Calu3 (cell line): ENCODE measurements around the gene NF1. TPM values are rescaled to one million over a fixed set of nuclear protein-coding genes. Genes with fewer than 3 reads are reported as not detected.
A peak's percentile ranks its signal among the peaks of the same experiment; 100 is the strongest.
"Not testable (repeated sequence)": the region's sequence is repeated elsewhere in the genome, so short reads cannot be mapped to it uniquely, and the experiment has no call there.

Source experiments
- Bru-seq: library from RNA; stranded (reverse); fragments of 400-500 nt; gene quantifications from one replicate; lab custom pipeline; 2021; lab: Mats Ljungman, UMichigan
- BruChase-seq, 2 experiments: library from RNA; stranded (reverse); fragments of 400-500 nt; gene quantifications; one replicate each; lab custom pipeline; 2021; lab: Mats Ljungman, UMichigan
- BruUV-seq: library from RNA; stranded (reverse); fragments of 400-500 nt; replicated peaks from 2 replicates; lab custom pipeline; 2021; lab: Mats Ljungman, UMichigan
- CTCF ChIA-PET: fragments of 300-600 bp; sonication (Branson Sonifier 250); formaldehyde crosslinking; loops from one replicate; lab custom pipeline; 2022; ENCODE audit warnings: antibody characterized with exemption; lab: Charles Lee
- DNase-seq: peaks from one replicate; pipeline ENCODE4 v3.0.0; 2022
- H3K27ac Mint-ChIP-seq: one replicate; pipeline ENCODE4 v1.8.0; 2022; ENCODE audit warnings: mixed read lengths; ENCODE audit not compliant: unreplicated experiment
- H3K27me3 Mint-ChIP-seq: one replicate; pipeline ENCODE4 v1.8.0; 2022; ENCODE audit warnings: mixed read lengths; ENCODE audit not compliant: unreplicated experiment
- H3K36me3 Mint-ChIP-seq: one replicate; pipeline ENCODE4 v1.8.0; 2022; ENCODE audit warnings: mild to moderate bottlenecking, moderate library complexity, mixed read lengths; ENCODE audit not compliant: insufficient read depth, unreplicated experiment
- H3K4me1 Mint-ChIP-seq: one replicate; pipeline ENCODE4 v1.8.0; 2022; ENCODE audit warnings: mild to moderate bottlenecking, low read depth, mixed read lengths; ENCODE audit not compliant: unreplicated experiment
- H3K4me3 Mint-ChIP-seq: one replicate; pipeline ENCODE4 v1.8.0; 2022; ENCODE audit warnings: mild to moderate bottlenecking, low read depth, moderate library complexity, mixed read lengths; ENCODE audit not compliant: unreplicated experiment
- H3K9me3 Mint-ChIP-seq: one replicate; pipeline ENCODE4 v1.8.0; 2022; ENCODE audit warnings: low read depth, mixed read lengths; ENCODE audit not compliant: unreplicated experiment
- intact Hi-C: fragments of 100-400 bp; cut with micrococcal nuclease; formaldehyde crosslinking; loops from one replicate; pipeline ENCODE4 v1.10.0; 2022; ENCODE audit not compliant: unreplicated experiment
- long read RNA-seq: library from polyadenylated mRNA; stranded (forward); transcript quantifications from one replicate; pipeline ENCODE4 v2.0.0, GENCODE V29; 2022
- total RNA-seq: library from RNA; stranded (reverse); gene quantifications from 2 replicates; pipeline ENCODE4 v1.2.3, GENCODE V29; 2022
- TF ChIP-seq, protein P1 (sequence below): fragments of 200-600 bp; IDR thresholded peaks from one replicate; pipeline ENCODE4 v1.8.0; 2022; ENCODE audit warnings: antibody characterized with exemption; ENCODE audit not compliant: unreplicated experiment

Gene NF1, protein sequence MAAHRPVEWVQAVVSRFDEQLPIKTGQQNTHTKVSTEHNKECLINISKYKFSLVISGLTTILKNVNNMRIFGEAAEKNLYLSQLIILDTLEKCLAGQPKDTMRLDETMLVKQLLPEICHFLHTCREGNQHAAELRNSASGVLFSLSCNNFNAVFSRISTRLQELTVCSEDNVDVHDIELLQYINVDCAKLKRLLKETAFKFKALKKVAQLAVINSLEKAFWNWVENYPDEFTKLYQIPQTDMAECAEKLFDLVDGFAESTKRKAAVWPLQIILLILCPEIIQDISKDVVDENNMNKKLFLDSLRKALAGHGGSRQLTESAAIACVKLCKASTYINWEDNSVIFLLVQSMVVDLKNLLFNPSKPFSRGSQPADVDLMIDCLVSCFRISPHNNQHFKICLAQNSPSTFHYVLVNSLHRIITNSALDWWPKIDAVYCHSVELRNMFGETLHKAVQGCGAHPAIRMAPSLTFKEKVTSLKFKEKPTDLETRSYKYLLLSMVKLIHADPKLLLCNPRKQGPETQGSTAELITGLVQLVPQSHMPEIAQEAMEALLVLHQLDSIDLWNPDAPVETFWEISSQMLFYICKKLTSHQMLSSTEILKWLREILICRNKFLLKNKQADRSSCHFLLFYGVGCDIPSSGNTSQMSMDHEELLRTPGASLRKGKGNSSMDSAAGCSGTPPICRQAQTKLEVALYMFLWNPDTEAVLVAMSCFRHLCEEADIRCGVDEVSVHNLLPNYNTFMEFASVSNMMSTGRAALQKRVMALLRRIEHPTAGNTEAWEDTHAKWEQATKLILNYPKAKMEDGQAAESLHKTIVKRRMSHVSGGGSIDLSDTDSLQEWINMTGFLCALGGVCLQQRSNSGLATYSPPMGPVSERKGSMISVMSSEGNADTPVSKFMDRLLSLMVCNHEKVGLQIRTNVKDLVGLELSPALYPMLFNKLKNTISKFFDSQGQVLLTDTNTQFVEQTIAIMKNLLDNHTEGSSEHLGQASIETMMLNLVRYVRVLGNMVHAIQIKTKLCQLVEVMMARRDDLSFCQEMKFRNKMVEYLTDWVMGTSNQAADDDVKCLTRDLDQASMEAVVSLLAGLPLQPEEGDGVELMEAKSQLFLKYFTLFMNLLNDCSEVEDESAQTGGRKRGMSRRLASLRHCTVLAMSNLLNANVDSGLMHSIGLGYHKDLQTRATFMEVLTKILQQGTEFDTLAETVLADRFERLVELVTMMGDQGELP (N-terminal part only)
- total RNA-seq (61.5 and 64.7 TPM in 2 replicates), Bru-seq, nascent RNA (percentile 89 among the genes with signal in this experiment), BruChase-seq, experiment 1, labeled RNA remaining after a 6-hour chase (percentile 85 among the genes with signal in this experiment), BruChase-seq, experiment 2, labeled RNA remaining after a 2-hour chase (percentile 83 among the genes with signal in this experiment)
- long read RNA-seq, partial matches to known transcripts, result 2 of 10 reads
- long read RNA-seq, other reads (novel, unspliced or antisense), result 8 of 10 reads

DNA sequence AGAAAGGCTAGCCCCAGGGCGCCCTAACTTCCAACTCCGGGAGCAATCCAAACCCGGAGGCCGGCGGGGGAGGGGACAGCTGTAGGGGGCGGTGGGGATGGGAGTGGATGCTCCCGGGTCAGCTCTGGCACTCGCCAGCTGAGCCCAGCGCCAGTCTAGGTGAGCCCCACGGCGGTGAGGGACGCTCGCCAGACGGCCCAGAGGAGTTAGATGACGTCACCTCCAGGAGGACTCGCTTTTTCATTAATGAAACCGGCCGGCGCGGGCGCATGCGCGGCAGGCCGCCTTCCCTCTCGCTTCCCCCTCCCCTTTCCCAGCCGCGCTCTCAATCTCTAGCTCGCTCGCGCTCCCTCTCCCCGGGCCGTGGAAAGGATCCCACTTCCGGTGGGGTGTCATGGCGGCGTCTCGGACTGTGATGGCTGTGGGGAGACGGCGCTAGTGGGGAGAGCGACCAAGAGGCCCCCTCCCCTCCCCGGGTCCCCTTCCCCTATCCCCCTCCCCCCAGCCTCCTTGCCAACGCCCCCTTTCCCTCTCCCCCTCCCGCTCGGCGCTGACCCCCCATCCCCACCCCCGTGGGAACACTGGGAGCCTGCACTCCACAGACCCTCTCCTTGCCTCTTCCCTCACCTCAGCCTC lies at the start of gene NF1:
TSS of gene NF1 (plus strand) at position 378 of the 636 bp plus-strand sequence. CDS start 333 bp downstream, outside the sequence.
- TF ChIP-seq, protein P1, sequence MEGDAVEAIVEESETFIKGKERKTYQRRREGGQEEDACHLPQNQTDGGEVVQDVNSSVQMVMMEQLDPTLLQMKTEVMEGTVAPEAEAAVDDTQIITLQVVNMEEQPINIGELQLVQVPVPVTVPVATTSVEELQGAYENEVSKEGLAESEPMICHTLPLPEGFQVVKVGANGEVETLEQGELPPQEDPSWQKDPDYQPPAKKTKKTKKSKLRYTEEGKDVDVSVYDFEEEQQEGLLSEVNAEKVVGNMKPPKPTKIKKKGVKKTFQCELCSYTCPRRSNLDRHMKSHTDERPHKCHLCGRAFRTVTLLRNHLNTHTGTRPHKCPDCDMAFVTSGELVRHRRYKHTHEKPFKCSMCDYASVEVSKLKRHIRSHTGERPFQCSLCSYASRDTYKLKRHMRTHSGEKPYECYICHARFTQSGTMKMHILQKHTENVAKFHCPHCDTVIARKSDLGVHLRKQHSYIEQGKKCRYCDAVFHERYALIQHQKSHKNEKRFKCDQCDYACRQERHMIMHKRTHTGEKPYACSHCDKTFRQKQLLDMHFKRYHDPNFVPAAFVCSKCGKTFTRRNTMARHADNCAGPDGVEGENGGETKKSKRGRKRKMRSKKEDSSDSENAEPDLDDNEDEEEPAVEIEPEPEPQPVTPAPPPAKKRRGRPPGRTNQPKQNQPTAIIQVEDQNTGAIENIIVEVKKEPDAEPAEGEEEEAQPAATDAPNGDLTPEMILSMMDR, result no peak
- peak within 1 kb of the TSS; percentile 81 for H3K4me3 Mint-ChIP-seq
- no peaks in the 10 kb centered on the region for H3K27me3 Mint-ChIP-seq
- DNase-seq, result peak; percentile 95
- peaks cover 22% of the 10 kb centered on the region for H3K36me3 Mint-ChIP-seq
- CTCF ChIA-PET, result interaction anchor here (0.5 to 0.8 kb wide), 3 partner anchors 21 to 380 kb away, joined by 3 to 4 read pairs (median 3); no protein-coding TSS in a partner anchor
- no peaks in the 10 kb centered on the region for H3K9me3 Mint-ChIP-seq
- H3K27ac Mint-ChIP-seq, result peak within 1 kb of the TSS; percentile 86
- intact Hi-C loops, result no loop called here
- BruUV-seq, result no TSS peak
- peaks cover 21% of the 10 kb centered on the region for H3K4me1 Mint-ChIP-seq

DNA sequence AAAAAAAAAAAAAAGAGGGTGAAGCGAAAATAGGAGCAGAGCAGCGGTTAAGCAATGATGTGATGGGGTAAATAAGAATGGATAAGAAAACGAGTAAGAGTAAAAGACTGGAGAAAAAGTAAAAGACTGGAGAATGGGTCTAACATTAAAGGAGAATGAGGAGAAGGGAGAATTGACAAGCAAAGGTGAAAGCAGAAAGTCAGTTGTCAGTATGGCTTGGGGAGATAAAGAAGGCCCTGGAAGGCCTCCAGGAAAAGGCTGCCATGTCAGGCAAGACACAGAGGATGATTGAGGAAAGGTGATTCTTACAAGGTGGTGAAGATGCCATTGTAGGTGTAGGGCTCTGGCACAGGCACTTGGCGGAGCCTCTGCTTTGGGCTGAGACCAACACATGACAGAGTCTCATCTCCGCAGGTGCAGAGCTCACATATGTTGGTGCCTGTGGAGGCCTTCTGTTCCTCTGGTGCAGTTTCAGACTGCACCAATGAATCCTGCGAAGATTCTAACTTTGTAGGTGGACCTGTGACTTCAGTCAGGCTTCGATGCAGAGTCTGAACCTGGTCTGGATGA lies 47.8 kb upstream of the NF1 start:
- H3K4me3 Mint-ChIP-seq, H3K9me3 Mint-ChIP-seq, CTCF ChIA-PET, H3K36me3 Mint-ChIP-seq, BruUV-seq, H3K4me1 Mint-ChIP-seq, H3K27ac Mint-ChIP-seq, intact Hi-C loops, DNase-seq: not testable (repeated sequence)
- H3K27me3 Mint-ChIP-seq, result peaks cover 25% of the 10 kb centered on the region

DNA sequence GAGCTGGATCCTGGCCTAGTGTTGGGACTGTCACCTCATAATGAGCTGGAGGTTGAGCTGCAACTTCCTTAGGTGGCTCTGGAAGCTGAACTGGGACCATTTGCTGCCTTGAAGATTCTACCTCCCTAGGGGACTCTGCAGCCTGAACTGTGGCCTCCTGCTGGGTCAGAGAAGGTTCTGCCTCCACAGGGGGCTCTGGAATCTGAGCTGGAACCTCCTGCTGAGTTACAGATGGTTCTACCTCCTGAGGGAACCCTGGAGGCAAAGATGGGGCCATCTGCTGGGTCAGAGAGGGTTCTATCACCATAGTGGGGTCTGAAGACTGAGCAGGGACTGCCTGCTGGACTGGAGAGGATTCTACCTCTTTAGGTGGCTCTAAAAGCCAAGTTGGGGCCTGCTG lies 46.6 kb upstream of the NF1 start:
- H3K36me3 Mint-ChIP-seq, result no peaks in the 10 kb centered on the region
- H3K27me3 Mint-ChIP-seq, result peaks cover 25% of the 10 kb centered on the region
- no peaks in the 10 kb centered on the region for H3K9me3 Mint-ChIP-seq
- no TSS peak for BruUV-seq
- H3K27ac Mint-ChIP-seq, result no peak overlapping the region
- TF ChIP-seq, protein P1, result no peak
- CTCF ChIA-PET, result no interaction called here
- no peak for DNase-seq
- no peak overlapping the region for H3K4me3 Mint-ChIP-seq
- H3K4me1 Mint-ChIP-seq, result peaks cover 16% of the 10 kb centered on the region
- intact Hi-C loops, result no loop called here

DNA sequence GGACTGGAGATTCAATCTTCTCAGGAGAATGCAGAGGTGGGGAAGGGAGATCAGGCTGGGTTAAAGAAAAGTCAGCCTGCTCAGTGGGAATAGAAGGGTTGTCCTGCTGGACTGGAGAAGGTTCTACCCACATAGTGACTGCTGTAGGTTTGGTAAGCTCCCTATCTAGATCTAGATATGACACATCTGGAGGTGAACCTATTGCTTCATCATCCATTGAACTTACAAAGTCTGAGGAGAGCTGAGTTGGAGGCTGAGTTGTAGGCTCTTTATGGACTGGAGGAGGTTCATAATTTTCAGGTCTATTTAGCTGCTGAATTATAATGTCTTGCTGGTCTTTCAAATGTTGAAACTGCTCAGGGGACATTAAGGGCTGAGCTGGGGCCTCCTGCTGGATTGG lies 46.0 kb upstream of the NF1 start:
- TF ChIP-seq, protein P1, result no peak
- H3K4me1 Mint-ChIP-seq, result peaks cover 16% of the 10 kb centered on the region
- no peak overlapping the region for H3K4me3 Mint-ChIP-seq
- BruUV-seq, result no TSS peak
- intact Hi-C loops, result no loop called here
- no peaks in the 10 kb centered on the region for H3K36me3 Mint-ChIP-seq
- no peak overlapping the region for H3K27ac Mint-ChIP-seq
- no peak for DNase-seq
- H3K27me3 Mint-ChIP-seq, result peaks cover 25% of the 10 kb centered on the region
- H3K9me3 Mint-ChIP-seq, result no peaks in the 10 kb centered on the region
- CTCF ChIA-PET, result interaction anchor here (0.6 kb wide), 1 partner anchor 121 kb away, joined by 5 read pairs; no protein-coding TSS in a partner anchor
